HG03025 (cell line): ENCODE data around the gene OR4A5.
"Not testable (repeated sequence)": the region's sequence is repeated elsewhere in the genome, so short reads cannot be mapped to it uniquely, and the experiment has no call there.

Source experiments
- ATAC-seq: cut with Tn5 transposase; IDR thresholded peaks from one replicate; pipeline ENCODE4 v1.9.1; 2021; ENCODE audit warnings: mild to moderate bottlenecking, moderate library complexity; ENCODE audit not compliant: unreplicated experiment, low FRiP score

Gene OR4A5, protein sequence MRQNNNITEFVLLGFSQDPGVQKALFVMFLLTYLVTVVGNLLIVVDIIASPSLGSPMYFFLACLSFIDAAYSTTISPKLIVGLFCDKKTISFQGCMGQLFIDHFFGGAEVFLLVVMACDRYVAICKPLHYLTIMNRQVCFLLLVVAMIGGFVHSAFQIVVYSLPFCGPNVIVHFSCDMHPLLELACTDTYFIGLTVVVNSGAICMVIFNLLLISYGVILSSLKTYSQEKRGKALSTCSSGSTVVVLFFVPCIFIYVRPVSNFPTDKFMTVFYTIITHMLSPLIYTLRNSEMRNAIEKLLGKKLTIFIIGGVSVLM

DNA sequence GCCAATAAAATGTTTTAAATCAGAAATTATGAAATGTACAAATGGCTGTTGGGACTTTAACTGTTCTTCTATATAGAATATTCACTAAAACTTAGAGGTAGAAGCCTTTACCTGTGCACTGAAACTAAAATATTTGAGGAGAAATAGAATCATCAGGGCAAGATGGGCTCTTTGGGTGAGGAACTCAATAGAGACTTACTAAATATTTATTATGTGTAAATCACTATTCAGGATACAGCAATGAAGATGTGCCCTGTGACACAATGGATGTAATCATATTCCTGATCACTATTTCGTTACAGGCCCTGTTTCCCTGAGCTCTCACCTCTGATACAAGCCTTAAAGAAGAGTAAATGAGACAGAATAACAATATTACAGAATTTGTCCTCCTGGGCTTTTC lies at the start of gene OR4A5:
OR4A5 (plus strand) TSS at position 301 of the 400 bp plus-strand sequence; CDS start at position 354, 53 bp downstream.
- not testable (repeated sequence) for ATAC-seq

- not testable (repeated sequence) for ATAC-seq
Measured at GRCh38 chr11:54720094-54720493, 13.5 kb downstream of the OR4A5 start.
